ENCODE measurements around the gene TMEM135. TPM values are rescaled to one million over a fixed set of nuclear protein-coding genes. Genes with fewer than 3 reads are reported as not detected.
"Not testable (repeated sequence)": the region's sequence is repeated elsewhere in the genome, so short reads cannot be mapped to it uniquely, and the experiment has no call there.

Gene TMEM135
- total RNA-seq, 1 experiment from 2014 or later = 19.1 TPM

- no peak for DNase-seq (ENCODE audit: low read depth)
These were observed 101.7 kb downstream of the TMEM135 start for GRCh38 chr11:87139475-87139874.

- no peak for DNase-seq (ENCODE audit: low read depth)
These were observed 103.6 kb downstream of the TMEM135 start for GRCh38 chr11:87141322-87141721.

GRCh38 chr11:87141980-87142514, 104.3 kb downstream of the TMEM135 start:
- no peak for DNase-seq (ENCODE audit: low read depth)

GRCh38 chr11:87142594-87142993, 104.9 kb downstream of the TMEM135 start:
- DNase-seq (ENCODE audit: low read depth) = no peak

GRCh38 chr11:87143641-87144040, 105.9 kb downstream of the TMEM135 start:
- no peak for DNase-seq (ENCODE audit: low read depth)

GRCh38 chr11:87144252-87144651, 106.5 kb downstream of the TMEM135 start:
- no peak for DNase-seq (ENCODE audit: low read depth)

GRCh38 chr11:87148749-87149148, 111.0 kb downstream of the TMEM135 start:
- no peak for DNase-seq (ENCODE audit: low read depth)

GRCh38 chr11:87149782-87150181, 112.0 kb downstream of the TMEM135 start:
- not testable (repeated sequence) for DNase-seq (ENCODE audit: low read depth)

GRCh38 chr11:87150936-87151335, 113.2 kb downstream of the TMEM135 start:
- DNase-seq (ENCODE audit: low read depth) = peak; percentile 43

GRCh38 chr11:87154246-87154645, 116.5 kb downstream of the TMEM135 start:
- DNase-seq (ENCODE audit: low read depth) = no peak

GRCh38 chr11:87156970-87157369, 119.2 kb downstream of the TMEM135 start:
- DNase-seq (ENCODE audit: low read depth) = no peak

GRCh38 chr11:87169076-87169475, 131.3 kb downstream of the TMEM135 start:
- not testable (repeated sequence) for DNase-seq (ENCODE audit: low read depth)

- DNase-seq (ENCODE audit: low read depth) = peak; percentile 60
These were observed 135.7 kb downstream of the TMEM135 start for GRCh38 chr11:87173185-87174039.

- DNase-seq (ENCODE audit: low read depth) = no peak
These were observed 137.1 kb downstream of the TMEM135 start for GRCh38 chr11:87174870-87175269.

- DNase-seq (ENCODE audit: low read depth) = peak; percentile 85
These were observed 138.3 kb downstream of the TMEM135 start for GRCh38 chr11:87176044-87176443.

- DNase-seq (ENCODE audit: low read depth) = no peak
These were observed 141.9 kb downstream of the TMEM135 start for GRCh38 chr11:87179621-87180020.

GRCh38 chr11:87180742-87181141, 143.0 kb downstream of the TMEM135 start:
- peak; percentile 8 for DNase-seq (ENCODE audit: low read depth)

- no peak for DNase-seq (ENCODE audit: low read depth)
These were observed 143.4 kb downstream of the TMEM135 start for GRCh38 chr11:87181143-87181542.

- no peak for DNase-seq (ENCODE audit: low read depth)
These were observed 147.5 kb downstream of the TMEM135 start for GRCh38 chr11:87185228-87185627.

- no peak for DNase-seq (ENCODE audit: low read depth)
These were observed 149.3 kb downstream of the TMEM135 start for GRCh38 chr11:87187076-87187475.

- DNase-seq (ENCODE audit: low read depth) = no peak
These were observed 150.2 kb downstream of the TMEM135 start for GRCh38 chr11:87187930-87188329.

GRCh38 chr11:87188396-87188795, 150.7 kb downstream of the TMEM135 start:
- DNase-seq (ENCODE audit: low read depth) = not testable (repeated sequence)

GRCh38 chr11:87188921-87189320, 151.2 kb downstream of the TMEM135 start:
- not testable (repeated sequence) for DNase-seq (ENCODE audit: low read depth)

All from HT1080 (cell line).